H1 (cell line): Measurements from ENCODE around the gene KIF23. TPM values are rescaled to one million over a fixed set of nuclear protein-coding genes. Genes with fewer than 3 reads are reported as not detected.

Experiments
- CTCF ChIA-PET: fragments of 300-600 bp; sonication (Branson Sonifier 250); formaldehyde crosslinking; loops from one replicate; lab custom pipeline; 2021; ENCODE audit not compliant: partially characterized antibody; lab: Charles Lee
- POLR2A ChIA-PET: fragments of 300-600 bp; sonication (Branson Sonifier 250); formaldehyde crosslinking; loops from one replicate; lab custom pipeline; 2021; ENCODE audit warnings: inconsistent platforms; ENCODE audit not compliant: partially characterized antibody; lab: Charles Lee
- DNase-seq, 2 experiments: peaks; one replicate each; pipeline versions ENCODE4 v3.0.0 to v3.0.0-alpha.2; 2010 to 2022; ENCODE audit warnings: low spot score in 2 of 2, low read depth in 1 of 2, mixed read lengths in 1 of 2
- FAIRE-seq: peaks from 2 replicates; lab custom pipeline; 2011; peaks lifted over from hg19 to GRCh38; lab: Jason Lieb, UNC
- H2AFZ ChIP-seq: 2 replicates; pipeline ENCODE4 v1.8.1; 2012; ENCODE audit warnings: low read length, inconsistent platforms
- H2AK5ac ChIP-seq: 2 replicates; pipeline ENCODE4 v1.6.1; 2013; ENCODE audit warnings: low read depth, low read length
- H2BK120ac ChIP-seq: replicated peaks from 2 replicates; pipeline ENCODE3; 2013; ENCODE audit warnings: low read depth, low read length, inconsistent platforms
- H2BK12ac ChIP-seq: 2 replicates; pipeline ENCODE4 v1.6.1; 2013; ENCODE audit warnings: low read depth, low read length
- H2BK15ac ChIP-seq: 2 replicates; pipeline ENCODE4 v1.6.1; 2013; ENCODE audit warnings: low read length
- H2BK20ac ChIP-seq: 2 replicates; pipeline ENCODE4 v1.6.1; 2013; ENCODE audit warnings: low read length
- H2BK5ac ChIP-seq: 2 replicates; pipeline ENCODE4 v1.6.1; 2013; ENCODE audit warnings: low read depth, low read length
- H3K14ac ChIP-seq: 2 replicates; pipeline ENCODE4 v1.6.1; 2013; ENCODE audit warnings: inconsistent platforms; ENCODE audit not compliant: insufficient read length
- H3K18ac ChIP-seq: 2 replicates; pipeline ENCODE4 v1.6.1; 2013; ENCODE audit warnings: low read length; ENCODE audit errors: extremely low read depth
- H3K23ac ChIP-seq: 2 replicates; pipeline ENCODE4 v1.6.1; 2013; ENCODE audit warnings: inconsistent platforms; ENCODE audit not compliant: insufficient read length
- H3K23me2 ChIP-seq: 2 replicates; pipeline ENCODE4 v1.6.1; 2013; ENCODE audit warnings: low read depth, low read length
- H3K27ac ChIP-seq: 2 replicates; pipeline ENCODE4 v1.6.1; 2011; ENCODE audit warnings: low read depth, low read length, inconsistent platforms
- H3K27me3 ChIP-seq, 4 experiments: replicated peaks in 1 of 4; 1 replicate in 1 of 4; 2 replicates in 3 of 4; pipeline versions ENCODE4 v1.6.1 to v1.8.1; 2011 to 2013; ENCODE audit warnings: low read length in 3 of 4, mild to moderate bottlenecking in 3 of 4, inconsistent platforms in 2 of 4, mixed read lengths in 2 of 4, moderate library complexity in 1 of 4; ENCODE audit not compliant: control insufficient read depth in 3 of 4, insufficient read depth in 3 of 4; ENCODE audit errors: extremely low read depth in 1 of 4
- H3K36me3 ChIP-seq, 4 experiments: 2 replicates each; pipeline versions ENCODE4 v1.6.1 to v1.8.1; 2011 to 2013; ENCODE audit warnings: mild to moderate bottlenecking in 4 of 4, low read length in 3 of 4, moderate library complexity in 2 of 4, control low read depth in 1 of 4, inconsistent platforms in 1 of 4; ENCODE audit not compliant: insufficient read depth in 4 of 4, control insufficient read depth in 2 of 4
- H3K4ac ChIP-seq: replicated peaks from 2 replicates; pipeline ENCODE3; 2013; ENCODE audit warnings: low read length, low read depth, mixed read lengths, inconsistent platforms; ENCODE audit not compliant: insufficient read length
- H3K4me1 ChIP-seq, 4 experiments: replicated peaks in 1 of 4; 1 replicate in 1 of 4; 2 replicates in 3 of 4; pipeline versions ENCODE4 v1.6.1 to v1.8.1; 2011 to 2013; ENCODE audit warnings: low read length in 3 of 4, inconsistent platforms in 2 of 4, mixed read lengths in 1 of 4; ENCODE audit not compliant: insufficient read depth in 4 of 4, control insufficient read depth in 3 of 4
- H3K4me2 ChIP-seq, 2 experiments: 2 replicates each; pipeline versions ENCODE4 v1.6.1 to v1.8.1; 2011 to 2013; ENCODE audit warnings: low read depth in 2 of 2, low read length in 2 of 2, control low read depth in 1 of 2, inconsistent platforms in 1 of 2, mild to moderate bottlenecking in 1 of 2; ENCODE audit not compliant: insufficient read depth in 1 of 2
- H3K4me3 ChIP-seq, 4 experiments: fragments of 200-600, 300-600 bp in 1 of 4; sonication (generic), shearing (Covaris generic), sonication (Bioruptor Twin) in 1 of 4; 2 replicates each; pipeline versions ENCODE4 v1.5.1 to v1.8.1; 2011 to 2016; ENCODE audit warnings: low read length in 4 of 4, low read depth in 3 of 4, control low read depth in 2 of 4, inconsistent platforms in 2 of 4, mild to moderate bottlenecking in 2 of 4, mixed read lengths in 1 of 4, moderate library complexity in 1 of 4; ENCODE audit not compliant: insufficient read depth in 2 of 4; ENCODE audit errors: extremely low read depth in 1 of 4
- H3K56ac ChIP-seq: replicated peaks from 2 replicates; pipeline ENCODE3; 2013; ENCODE audit warnings: low read depth, mild to moderate bottlenecking, mixed read lengths, low read length, inconsistent platforms; ENCODE audit not compliant: insufficient read length
- H3K79me1 ChIP-seq: 2 replicates; pipeline ENCODE4 v1.6.1; 2013; ENCODE audit warnings: low read depth, low read length, control low read depth
- H3K79me2 ChIP-seq, 2 experiments: 2 replicates each; pipeline versions ENCODE4 v1.6.1 to v1.8.1; 2012 to 2013; ENCODE audit warnings: low read length in 2 of 2, mild to moderate bottlenecking in 2 of 2, inconsistent platforms in 1 of 2; ENCODE audit not compliant: insufficient read depth in 2 of 2, control insufficient read depth in 1 of 2
- H3K9ac ChIP-seq, 4 experiments: replicated peaks in 1 of 4; 1 replicate in 1 of 4; 2 replicates in 3 of 4; pipeline versions ENCODE4 v1.6.1 to v1.8.1; 2011 to 2013; ENCODE audit warnings: low read depth in 3 of 4, low read length in 3 of 4, control low read depth in 2 of 4, mild to moderate bottlenecking in 2 of 4, moderate library complexity in 2 of 4, inconsistent platforms in 1 of 4; ENCODE audit errors: extremely low read depth in 1 of 4
- H3K9me3 ChIP-seq, 2 experiments: 2 replicates each; pipeline versions ENCODE4 v1.6.1 to v1.8.1; 2012 to 2013; ENCODE audit warnings: mild to moderate bottlenecking in 2 of 2, moderate library complexity in 2 of 2, control low read depth in 1 of 2, inconsistent platforms in 1 of 2, low read depth in 1 of 2, low read length in 1 of 2, mixed read lengths in 1 of 2; ENCODE audit not compliant: insufficient read depth in 2 of 2
- H4K20me1 ChIP-seq, 2 experiments: replicated peaks in 1 of 2; 2 replicates each; pipeline versions ENCODE3 to v1.8.1; 2011 to 2013; ENCODE audit warnings: inconsistent platforms in 2 of 2, low read length in 2 of 2, mild to moderate bottlenecking in 1 of 2; ENCODE audit not compliant: insufficient read depth in 2 of 2, control insufficient read depth in 1 of 2
- H4K5ac ChIP-seq: 2 replicates; pipeline ENCODE4 v1.6.1; 2013; ENCODE audit warnings: low read length, low read depth, mixed read lengths, inconsistent platforms; ENCODE audit not compliant: insufficient read length
- H4K8ac ChIP-seq: 2 replicates; pipeline ENCODE4 v1.8.0; 2013; ENCODE audit warnings: mild to moderate bottlenecking, moderate library complexity, low read length, inconsistent platforms; ENCODE audit not compliant: insufficient read depth; ENCODE audit errors: extremely low read depth
- H4K91ac ChIP-seq: replicated peaks from 2 replicates; pipeline ENCODE3; 2013; ENCODE audit warnings: low read length, mixed read lengths, inconsistent platforms; ENCODE audit not compliant: insufficient read length
- CHD2 ChIP-seq: IDR thresholded peaks from 2 replicates; pipeline ENCODE4 v1.6.1; 2012; ENCODE audit warnings: low read length, improper control_type of control experiment
- EP300 ChIP-seq, 2 experiments: IDR thresholded peaks; 1 replicate in 1 of 2; 2 replicates in 1 of 2; pipeline ENCODE4 v1.6.1; 2011 to 2012; ENCODE audit warnings: low read depth in 2 of 2, low read length in 2 of 2, mild to moderate bottlenecking in 2 of 2, borderline replicate concordance in 1 of 2, inconsistent platforms in 1 of 2, moderate library complexity in 1 of 2
- GABPA ChIP-seq: IDR thresholded peaks from 2 replicates; pipeline ENCODE4 v1.6.1; 2011; ENCODE audit warnings: mild to moderate bottlenecking, low read length, moderate library complexity, borderline replicate concordance; ENCODE audit not compliant: insufficient read depth
- MAFK ChIP-seq: IDR thresholded peaks from 2 replicates; pipeline ENCODE4 v1.6.1; 2012; ENCODE audit warnings: low read depth, mild to moderate bottlenecking, improper control_type of control experiment, low read length
- POU5F1 ChIP-seq: IDR thresholded peaks from 2 replicates; pipeline ENCODE4 v1.6.1; 2011; ENCODE audit warnings: low read depth, mild to moderate bottlenecking, low read length, moderate library complexity
- SIX5 ChIP-seq: IDR thresholded peaks from 2 replicates; pipeline ENCODE4 v1.6.1; 2011; ENCODE audit warnings: mild to moderate bottlenecking, low read depth, low read length
- TAF7 ChIP-seq: optimal IDR thresholded peaks from 2 replicates; pipeline ENCODE3; 2011; ENCODE audit warnings: low read depth, mild to moderate bottlenecking, inconsistent platforms, low read length, moderate library complexity, borderline replicate concordance
- TCF12 ChIP-seq: IDR thresholded peaks from 2 replicates; pipeline ENCODE4 v1.6.1; 2011; ENCODE audit warnings: low read depth, mild to moderate bottlenecking, low read length
- polyA plus RNA-seq, 7 experiments: library from polyadenylated mRNA; depleted of rRNA in 3 of 7; stranded (reverse) in 5 of 7; unstranded in 2 of 7; fragments of >200 nt in 5 of 7; fragments of 200-250 nt in 2 of 7; gene quantifications; 1 replicate in 5 of 7; 2 replicates in 1 of 7; 4 replicates in 1 of 7; pipeline versions ENCODE4 v1.2.1 to v1.2.3, GENCODE V29; 2011 to 2013; ENCODE audit warnings: missing spikeins in 2 of 7, mixed read lengths in 2 of 7
- total RNA-seq: library from RNA; stranded (reverse); fragmentation: NEBNext Ultra II Directional; extraction: Animal tissue kit (Norgen Biotek cat#: 25700); gene quantifications from 2 replicates; pipeline ENCODE4 v1.2.1, GENCODE V29; 2021
- TF ChIP-seq, protein P1 (sequence below): IDR thresholded peaks from 2 replicates; pipeline ENCODE4 v1.6.1; 2011; ENCODE audit warnings: low read depth, mild to moderate bottlenecking, low read length; ENCODE audit not compliant: insufficient read depth
- TF ChIP-seq, protein P2 (sequence below): IDR thresholded peaks from 2 replicates; pipeline ENCODE4 v1.6.1; 2012; ENCODE audit warnings: inconsistent platforms

KIF23 gene
- total and polyA plus RNA-seq, 2 of the 8 experiments (the other 6 are each of a cell fraction or from before 2014, with no cell fraction given), result 26.2 to 77.4 TPM

DNA sequence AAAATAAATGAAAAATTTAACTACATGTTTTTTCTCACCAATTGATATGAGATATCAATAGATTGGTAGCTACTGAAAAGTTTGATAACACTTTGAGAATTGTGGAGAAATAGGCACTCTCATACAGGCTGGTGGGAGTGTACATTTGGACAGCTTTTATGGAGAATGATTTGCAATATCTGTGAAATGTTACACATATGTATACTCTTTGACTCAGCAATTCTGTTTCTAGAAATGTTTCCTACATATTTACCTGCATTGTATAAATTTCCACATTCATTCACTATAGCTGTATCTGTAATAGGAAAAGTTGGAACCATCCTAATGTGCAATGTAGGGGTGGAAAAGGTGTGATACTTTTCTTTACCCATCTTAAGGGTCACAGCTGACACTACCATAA, 1.9 kb upstream of the KIF23 start:
- Histone ChIP-seq H3K4me3 (no peak overlapping the region), H4K8ac (no peak overlapping the region), H3K9ac (no peak overlapping the region), H3K4ac (no peak overlapping the region), H2BK20ac (no peak overlapping the region), H3K79me2 (peaks cover 5 to 24% of the 10 kb centered on the region in 2 experiments; a peak in 3 of 4 replicates), H2AK5ac (no peak overlapping the region), H3K4me2 (no peak overlapping the region), H3K18ac (no peak overlapping the region), H4K5ac (no peak overlapping the region), H2AFZ (no peak overlapping the region), H4K91ac (no peak overlapping the region), H2BK120ac (no peak overlapping the region), H3K9me3 (no peaks in the 10 kb centered on the region), H3K14ac (no peak overlapping the region), H3K23ac (no peak overlapping the region), H2BK12ac (no peak overlapping the region), H3K23me2 (peaks cover 5% of the 10 kb centered on the region; the same call in 1 of the 2 replicates), H3K79me1 (no peaks in the 10 kb centered on the region), H3K36me3 (peaks cover 2 to 3% (median 2%) of the 10 kb centered on the region in 4 experiments; a peak in 5 of 8 replicates), H3K27ac (no peak overlapping the region), H3K56ac (no peak overlapping the region), H4K20me1 (peaks cover 0 to 2% of the 10 kb centered on the region in 2 experiments), H2BK5ac (no peak overlapping the region), H2BK15ac (no peak overlapping the region), H3K27me3 (no peaks in the 10 kb centered on the region), H3K4me1 (peaks cover 0 to 2% (median under 1%) of the 10 kb centered on the region in 4 experiments; a peak in 2 of 7 replicates)
- no peak for TF ChIP-seq TAF7
- no peak for TF ChIP-seq GABPA
- no peak for TF ChIP-seq TCF12
- TF ChIP-seq, protein P1, sequence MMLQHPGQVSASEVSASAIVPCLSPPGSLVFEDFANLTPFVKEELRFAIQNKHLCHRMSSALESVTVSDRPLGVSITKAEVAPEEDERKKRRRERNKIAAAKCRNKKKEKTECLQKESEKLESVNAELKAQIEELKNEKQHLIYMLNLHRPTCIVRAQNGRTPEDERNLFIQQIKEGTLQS, result no peak
- no peak for TF ChIP-seq POU5F1
- no peak for TF ChIP-seq EP300 (IDR thresholded peaks at IDR 0.05; ENCODE audit: borderline replicate concordance in 1 of 2, low read depth in 2 of 2, low read length in 2 of 2)
- TF ChIP-seq, protein P2, sequence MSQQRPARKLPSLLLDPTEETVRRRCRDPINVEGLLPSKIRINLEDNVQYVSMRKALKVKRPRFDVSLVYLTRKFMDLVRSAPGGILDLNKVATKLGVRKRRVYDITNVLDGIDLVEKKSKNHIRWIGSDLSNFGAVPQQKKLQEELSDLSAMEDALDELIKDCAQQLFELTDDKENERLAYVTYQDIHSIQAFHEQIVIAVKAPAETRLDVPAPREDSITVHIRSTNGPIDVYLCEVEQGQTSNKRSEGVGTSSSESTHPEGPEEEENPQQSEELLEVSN, result no peak
- no peak for TF ChIP-seq CHD2
- no peak for TF ChIP-seq MAFK
- no peak for TF ChIP-seq SIX5
- DNase-seq (no peak), FAIRE-seq (no peak)
- ChIA-PET CTCF (interaction anchor here (0.8 to 2.3 kb wide), 4 partner anchors 18 to 355 kb away, joined by 3 to 10 read pairs (median 5); no protein-coding TSS in a partner anchor), POLR2A (interaction anchor here (0.8 to 2.9 kb wide), 3 partner anchors 20 to 421 kb away, joined by 3 to 13 read pairs (median 4); partner anchors contain the start of gene RPLP1)
